Pancreas (tissue), 10 donors: ENCODE results near the gene LPAR1. TPM values are rescaled to one million over a fixed set of nuclear protein-coding genes. Genes with fewer than 3 reads are reported as not detected.

ENCODE experiments used
- ATAC-seq, 4 donors: fragments of 200-7000 bp; cut with Tn5 transposase; one replicate each; pipeline versions ENCODE4 v1.8.0 to v1.9.1; 2020; ENCODE audit warnings: mild to moderate bottlenecking in 4 of 4, moderate library complexity in 4 of 4
- DNase-seq, 6 donors: peaks; one replicate each; pipeline ENCODE4 v3.0.0-alpha.2; 2020
- FAIRE-seq: peaks from 2 replicates; lab custom pipeline; 2012; peaks lifted over from hg19 to GRCh38; lab: Jason Lieb, UNC
- H3K27ac ChIP-seq, 4 donors: fragments of 200-600 bp; sonication (generic); 1 replicate in 3 of 4; 2 replicates in 1 of 4; pipeline versions ENCODE4 v1.5.0 to v1.8.0; 2020
- H3K27me3 ChIP-seq, 4 donors: fragments of 200-600 bp; one replicate each; pipeline ENCODE4 v1.8.0; 2021
- H3K36me3 ChIP-seq, 3 donors: fragments of 200-600 bp; sonication (generic) in 1 of 3; one replicate each; pipeline versions ENCODE4 v1.5.0 to v1.8.0; 2020 to 2021
- H3K4me1 ChIP-seq, 3 donors: fragments of 200-600 bp; one replicate each; pipeline ENCODE4 v1.8.0; 2021
- H3K4me3 ChIP-seq, 4 donors: fragments of 200-600 bp; sonication (generic) in 2 of 4; one replicate each; pipeline versions ENCODE4 v1.5.0 to v1.8.0; 2020 to 2021
- H3K9me3 ChIP-seq, 4 donors: fragments of 200-600 bp; one replicate each; pipeline ENCODE4 v1.8.0; 2021
- WGBS, 2 donors: extraction: QIAGEN DNeasy Blood & Tissue Kit; methylation state at CpG; one replicate each; pipeline ENCODE4 v1.1.7; 2013; 5-methylcytosine and 5-hydroxymethylcytosine counted together
- intact Hi-C, 3 donors: fragments of 100-400 bp; cut with DNase I; formaldehyde crosslinking; loops; one replicate each; pipeline versions ENCODE4 v1.11.1 to v1.14.2; 2022
- polyA plus RNA-seq, 2 donors: library from polyadenylated mRNA; stranded (reverse); fragments of 200-250 nt; gene quantifications; one replicate each; pipeline ENCODE4 v1.2.3, GENCODE V29; 2013
- total RNA-seq, 6 donors: library from RNA; stranded (reverse); fragmentation: NEBNext Ultra II Directional in 4 of 6; extraction: Animal tissue kit (Norgen Biotek cat#: 25700) in 4 of 6; gene quantifications; one replicate each; pipeline versions ENCODE4 v1.2.1 to v1.2.4, GENCODE V29; 2021 to 2023
- TF ChIP-seq, protein P1 (sequence below), 4 donors: fragments of 200-600 bp; sonication (generic) in 3 of 4; IDR thresholded peaks; one replicate each; pipeline versions ENCODE4 v1.5.0 to v1.8.0; 2021; ENCODE audit warnings: antibody characterized with exemption in 4 of 4
- donor health status: healthy with polysubstance abuse.
- donor health status: DM: no; HTN: no; CAD: no; lungs with moderate emphysema.
- donor health status: DM: no; HTN: no; CAD: no.
- donor health status: control.
- donor health status: control.
- donor health status: Bipolar disorder and iron deficiency.
- donor health status: DM: yes; HTN: yes; CAD: no.
- donor health status: DM: no; HTN: no; CAD: no.
- donor health status: DM: no; HTN: no; CAD: no.
- donor health status: DM: yes; HTN: yes; CAD: no.

The LPAR1 gene
- total and polyA plus RNA-seq, 8 donors, result 3.8 to 11.4 (median 5.2) TPM

DNA sequence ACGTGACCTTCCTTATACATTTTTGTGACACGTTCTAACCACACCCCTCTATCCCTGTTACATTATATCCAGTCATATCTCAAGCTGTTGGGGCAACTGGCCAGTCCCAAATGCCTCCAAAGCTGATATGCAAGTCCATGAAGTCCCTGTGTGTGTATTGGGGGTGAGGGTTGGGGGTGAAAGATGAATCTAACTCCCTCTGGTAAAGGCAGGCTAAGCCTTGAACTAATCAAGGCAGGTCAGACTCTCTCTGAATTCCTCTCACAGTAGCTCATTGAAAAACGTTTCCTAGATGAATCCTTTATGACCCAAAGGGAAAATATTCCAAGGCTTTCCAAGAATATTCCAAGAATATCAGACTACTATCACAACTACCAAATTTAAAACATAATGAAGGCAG is 195.3 kb downstream of the LPAR1 start:
- H3K27me3 ChIP-seq, result no peaks in the 10 kb centered on the region
- TF ChIP-seq, protein P1, sequence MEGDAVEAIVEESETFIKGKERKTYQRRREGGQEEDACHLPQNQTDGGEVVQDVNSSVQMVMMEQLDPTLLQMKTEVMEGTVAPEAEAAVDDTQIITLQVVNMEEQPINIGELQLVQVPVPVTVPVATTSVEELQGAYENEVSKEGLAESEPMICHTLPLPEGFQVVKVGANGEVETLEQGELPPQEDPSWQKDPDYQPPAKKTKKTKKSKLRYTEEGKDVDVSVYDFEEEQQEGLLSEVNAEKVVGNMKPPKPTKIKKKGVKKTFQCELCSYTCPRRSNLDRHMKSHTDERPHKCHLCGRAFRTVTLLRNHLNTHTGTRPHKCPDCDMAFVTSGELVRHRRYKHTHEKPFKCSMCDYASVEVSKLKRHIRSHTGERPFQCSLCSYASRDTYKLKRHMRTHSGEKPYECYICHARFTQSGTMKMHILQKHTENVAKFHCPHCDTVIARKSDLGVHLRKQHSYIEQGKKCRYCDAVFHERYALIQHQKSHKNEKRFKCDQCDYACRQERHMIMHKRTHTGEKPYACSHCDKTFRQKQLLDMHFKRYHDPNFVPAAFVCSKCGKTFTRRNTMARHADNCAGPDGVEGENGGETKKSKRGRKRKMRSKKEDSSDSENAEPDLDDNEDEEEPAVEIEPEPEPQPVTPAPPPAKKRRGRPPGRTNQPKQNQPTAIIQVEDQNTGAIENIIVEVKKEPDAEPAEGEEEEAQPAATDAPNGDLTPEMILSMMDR (IDR thresholded peaks at IDR 0.05), result no peak
- H3K27ac ChIP-seq, result no peak overlapping the region
- intact Hi-C loops, result no loop called here
- ATAC-seq (no peak), FAIRE-seq (no peak), DNase-seq (no peak)
- no peaks in the 10 kb centered on the region for H3K4me1 ChIP-seq
- H3K9me3 ChIP-seq, result no peaks in the 10 kb centered on the region
- no peak overlapping the region for H3K4me3 ChIP-seq
- no peaks in the 10 kb centered on the region for H3K36me3 ChIP-seq
- WGBS, 2 donors, result 34 to 43% methylated on average over 3 of the region's 3 CpGs

DNA sequence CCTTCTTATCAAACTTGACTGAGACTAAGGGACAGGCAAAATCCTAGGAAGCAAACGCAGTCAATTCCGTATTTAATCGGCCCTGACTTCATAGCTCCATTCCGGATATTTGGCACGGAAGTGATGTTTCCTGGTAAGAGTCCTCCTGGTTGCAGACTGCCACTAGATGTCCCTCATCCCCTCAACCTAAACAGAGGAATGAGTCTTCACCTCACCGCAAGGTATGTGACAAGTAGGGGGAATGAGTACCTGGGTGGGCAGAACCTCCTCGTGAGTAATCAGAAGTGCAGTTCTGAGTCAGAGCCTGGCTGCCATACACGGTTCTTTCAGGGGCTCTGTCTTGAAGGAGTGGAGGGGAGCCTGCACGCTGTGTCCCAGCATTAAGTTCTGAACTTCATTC is 196.1 kb downstream of the LPAR1 start:
- no peak overlapping the region for H3K27ac ChIP-seq
- H3K4me1 ChIP-seq, result no peaks in the 10 kb centered on the region
- no peak for FAIRE-seq
- no peaks in the 10 kb centered on the region for H3K9me3 ChIP-seq
- ATAC-seq, result peak in 3 of 4 donors; percentile 32 to 63 (median 62)
- TF ChIP-seq, protein P1 (IDR thresholded peaks at IDR 0.05), result no peak
- H3K27me3 ChIP-seq, result no peaks in the 10 kb centered on the region
- intact Hi-C loops, result no loop called here
- H3K4me3 ChIP-seq, result no peak overlapping the region
- WGBS, 2 donors, result 50 to 56% methylated on average over 9 of the region's 9 CpGs
- DNase-seq, result no peak
- no peaks in the 10 kb centered on the region for H3K36me3 ChIP-seq

DNA sequence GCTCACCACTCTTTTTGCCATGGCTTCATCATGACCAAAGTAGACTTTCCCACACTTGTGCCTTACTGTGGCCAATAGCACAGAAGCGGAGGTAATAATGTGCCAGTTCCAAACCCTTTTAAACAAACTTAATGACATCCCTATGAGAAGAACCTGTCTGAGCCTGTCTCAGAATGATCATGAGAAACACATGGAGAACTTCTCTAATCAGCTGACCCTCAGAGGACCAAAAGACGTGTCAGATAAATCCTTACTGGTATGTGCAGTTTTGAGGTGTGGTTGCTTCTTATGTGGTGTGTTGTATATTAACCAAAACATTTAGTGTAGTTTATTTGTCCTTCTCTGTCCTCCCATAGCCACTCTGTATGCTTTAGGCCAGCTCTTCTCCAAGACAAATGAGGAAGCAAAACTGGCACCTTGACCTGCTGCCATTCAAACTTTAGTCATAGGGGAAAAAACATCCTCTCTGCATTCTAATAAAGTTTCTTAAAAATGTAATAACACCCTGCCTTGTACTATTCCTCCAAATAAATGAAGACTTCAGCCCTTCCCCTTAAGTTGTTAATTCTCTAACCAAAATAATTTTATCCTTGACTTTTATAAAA is 200.8 kb downstream of the LPAR1 start:
- FAIRE-seq, result no peak
- Histone ChIP-seq H3K27ac (no peak overlapping the region), H3K9me3 (no peaks in the 10 kb centered on the region), H3K27me3 (no peaks in the 10 kb centered on the region), H3K36me3 (no peaks in the 10 kb centered on the region), H3K4me1 (no peaks in the 10 kb centered on the region), H3K4me3 (no peak overlapping the region)
- DNase-seq, result no peak
- TF ChIP-seq, protein P1 (IDR thresholded peaks at IDR 0.05), result no peak
- ATAC-seq, result no peak
- 85 to 87% methylated on average over 2 of the region's 2 CpGs for WGBS, 2 donors
- intact Hi-C loops, result no loop called here

DNA sequence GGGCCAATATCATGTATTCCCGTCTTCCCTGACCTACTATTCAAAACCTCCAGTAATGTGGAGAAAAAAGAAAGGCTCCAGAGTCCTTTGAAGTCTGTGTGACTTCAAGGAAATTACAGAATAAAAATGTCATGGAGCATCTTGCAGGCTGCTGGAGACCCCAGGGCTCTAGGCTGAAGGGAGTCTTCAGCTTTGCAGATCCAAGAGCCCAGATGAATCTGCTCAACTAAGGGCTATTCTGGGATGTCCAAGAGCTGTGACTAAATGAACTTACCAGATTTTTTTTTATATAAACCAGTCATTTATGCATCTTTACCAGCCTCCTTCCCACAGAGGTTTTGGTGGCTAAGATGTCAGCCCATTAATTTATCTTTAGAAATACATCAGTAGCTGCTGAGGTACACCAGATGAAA is 202.4 kb downstream of the LPAR1 start:
- 76 to 80% methylated on average over 1 of the region's 1 CpG for WGBS, 2 donors
- TF ChIP-seq, protein P1 (IDR thresholded peaks at IDR 0.05), result no peak
- ATAC-seq (no peak), FAIRE-seq (no peak), DNase-seq (no peak)
- no peak overlapping the region for H3K4me3 ChIP-seq
- no peaks in the 10 kb centered on the region for H3K27me3 ChIP-seq
- intact Hi-C loops, result no loop called here
- H3K9me3 ChIP-seq, result no peaks in the 10 kb centered on the region
- H3K4me1 ChIP-seq, result no peaks in the 10 kb centered on the region
- no peak overlapping the region for H3K27ac ChIP-seq
- H3K36me3 ChIP-seq, result no peaks in the 10 kb centered on the region

DNA sequence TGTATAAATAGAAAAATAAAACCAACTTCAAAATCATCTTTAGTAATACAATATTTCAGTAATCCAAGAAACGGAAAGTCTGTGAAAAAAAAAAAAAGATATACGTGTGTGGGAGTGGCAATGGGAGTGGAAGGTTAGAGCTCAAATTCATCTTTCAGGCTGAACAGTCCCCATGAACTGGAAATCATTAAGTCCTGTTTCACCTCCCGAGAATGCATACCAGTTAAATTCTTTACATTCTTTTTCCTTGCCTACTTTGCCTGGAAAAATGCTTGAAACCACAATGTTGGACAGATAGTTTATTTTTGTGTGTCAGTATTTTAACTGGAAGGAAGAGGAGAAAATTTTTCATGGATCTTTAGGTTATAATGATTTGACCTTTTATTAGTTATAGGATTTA is 202.9 kb downstream of the LPAR1 start:
- H3K9me3 ChIP-seq, result no peaks in the 10 kb centered on the region
- H3K4me1 ChIP-seq, result no peaks in the 10 kb centered on the region
- TF ChIP-seq, protein P1 (IDR thresholded peaks at IDR 0.05), result no peak
- DNase-seq, result no peak
- WGBS, 2 donors, result 55 to 59% methylated on average over 3 of the region's 3 CpGs
- H3K27me3 ChIP-seq, result no peaks in the 10 kb centered on the region
- intact Hi-C loops, result no loop called here
- FAIRE-seq, result no peak
- ATAC-seq, result no peak
- H3K27ac ChIP-seq, result no peak overlapping the region
- H3K36me3 ChIP-seq, result no peaks in the 10 kb centered on the region
- H3K4me3 ChIP-seq, result no peak overlapping the region
